22Rv1 (cell line): ENCODE data around the gene RALGPS1.

Experiments used
- CTCF ChIP-seq: fragments of 450-650 bp; IDR thresholded peaks from 2 replicates; pipeline ENCODE4 v1.5.1; 2017; ENCODE audit warnings: mild to moderate bottlenecking
- ZFX ChIP-seq: fragments of 450-650 bp; IDR thresholded peaks from 2 replicates; pipeline ENCODE4 v1.6.1; 2017; ENCODE audit warnings: antibody characterized with exemption, borderline replicate concordance

DNA sequence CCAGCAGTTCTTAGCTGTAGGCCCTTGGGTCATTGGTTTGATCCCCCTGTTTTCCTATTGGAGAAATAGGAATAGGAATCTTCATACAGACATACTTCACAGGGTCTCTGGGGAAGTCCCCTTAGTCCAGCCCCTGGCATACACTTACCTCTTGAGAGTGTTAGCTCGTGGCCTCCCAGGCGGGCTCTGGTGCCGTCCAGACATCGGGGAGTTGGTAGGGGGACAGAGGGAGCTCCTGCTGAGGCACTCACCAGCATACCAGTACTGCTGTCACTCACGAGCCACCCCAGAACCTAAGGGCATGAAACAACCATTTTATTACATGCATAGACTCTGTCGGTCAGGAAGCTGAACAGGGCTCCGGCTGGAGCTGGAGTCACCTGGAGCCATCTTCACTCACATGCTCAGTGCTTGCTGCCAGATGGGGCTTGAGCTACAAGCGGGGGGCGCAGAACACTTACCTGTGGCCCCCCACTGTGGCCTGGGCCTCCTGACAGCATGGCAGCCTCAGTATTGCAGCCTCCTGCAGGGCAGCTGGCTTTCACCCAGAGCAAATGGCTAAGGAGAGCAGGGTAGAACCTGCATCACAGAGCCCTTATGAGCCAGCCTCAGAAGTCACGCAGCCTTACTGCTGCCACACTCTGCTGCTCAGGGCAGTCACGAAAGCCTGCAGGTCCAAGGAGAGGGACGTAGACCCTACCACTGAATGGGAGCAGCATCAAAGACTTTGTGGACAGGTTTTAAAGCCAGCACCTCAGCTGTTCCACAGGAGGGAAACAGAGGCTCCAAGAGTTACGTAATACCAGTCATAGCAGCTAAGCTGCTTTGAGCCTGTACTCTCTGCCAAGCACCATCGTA is 266.1 kb downstream of the RALGPS1 start:
- TF ChIP-seq CTCF (no peak), ZFX (no peak)
